ENCODE data around the gene ZNF385A.

GRCh38 chr12:54341378-54342300, 42.9 kb downstream of the ZNF385A start:
- TF ChIP-seq, protein P1, sequence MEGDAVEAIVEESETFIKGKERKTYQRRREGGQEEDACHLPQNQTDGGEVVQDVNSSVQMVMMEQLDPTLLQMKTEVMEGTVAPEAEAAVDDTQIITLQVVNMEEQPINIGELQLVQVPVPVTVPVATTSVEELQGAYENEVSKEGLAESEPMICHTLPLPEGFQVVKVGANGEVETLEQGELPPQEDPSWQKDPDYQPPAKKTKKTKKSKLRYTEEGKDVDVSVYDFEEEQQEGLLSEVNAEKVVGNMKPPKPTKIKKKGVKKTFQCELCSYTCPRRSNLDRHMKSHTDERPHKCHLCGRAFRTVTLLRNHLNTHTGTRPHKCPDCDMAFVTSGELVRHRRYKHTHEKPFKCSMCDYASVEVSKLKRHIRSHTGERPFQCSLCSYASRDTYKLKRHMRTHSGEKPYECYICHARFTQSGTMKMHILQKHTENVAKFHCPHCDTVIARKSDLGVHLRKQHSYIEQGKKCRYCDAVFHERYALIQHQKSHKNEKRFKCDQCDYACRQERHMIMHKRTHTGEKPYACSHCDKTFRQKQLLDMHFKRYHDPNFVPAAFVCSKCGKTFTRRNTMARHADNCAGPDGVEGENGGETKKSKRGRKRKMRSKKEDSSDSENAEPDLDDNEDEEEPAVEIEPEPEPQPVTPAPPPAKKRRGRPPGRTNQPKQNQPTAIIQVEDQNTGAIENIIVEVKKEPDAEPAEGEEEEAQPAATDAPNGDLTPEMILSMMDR (IDR thresholded peaks at IDR 0.05; ENCODE audit: low read length): no peak
- TF ChIP-seq EZH2 (IDR thresholded peaks at IDR 0.05; ENCODE audit: borderline replicate concordance, low read length): no peak
